Measurements from ENCODE around the gene FRY.
"Not testable (repeated sequence)": the region's sequence is repeated elsewhere in the genome, so short reads cannot be mapped to it uniquely, and the experiment has no call there.

FRY gene

DNA sequence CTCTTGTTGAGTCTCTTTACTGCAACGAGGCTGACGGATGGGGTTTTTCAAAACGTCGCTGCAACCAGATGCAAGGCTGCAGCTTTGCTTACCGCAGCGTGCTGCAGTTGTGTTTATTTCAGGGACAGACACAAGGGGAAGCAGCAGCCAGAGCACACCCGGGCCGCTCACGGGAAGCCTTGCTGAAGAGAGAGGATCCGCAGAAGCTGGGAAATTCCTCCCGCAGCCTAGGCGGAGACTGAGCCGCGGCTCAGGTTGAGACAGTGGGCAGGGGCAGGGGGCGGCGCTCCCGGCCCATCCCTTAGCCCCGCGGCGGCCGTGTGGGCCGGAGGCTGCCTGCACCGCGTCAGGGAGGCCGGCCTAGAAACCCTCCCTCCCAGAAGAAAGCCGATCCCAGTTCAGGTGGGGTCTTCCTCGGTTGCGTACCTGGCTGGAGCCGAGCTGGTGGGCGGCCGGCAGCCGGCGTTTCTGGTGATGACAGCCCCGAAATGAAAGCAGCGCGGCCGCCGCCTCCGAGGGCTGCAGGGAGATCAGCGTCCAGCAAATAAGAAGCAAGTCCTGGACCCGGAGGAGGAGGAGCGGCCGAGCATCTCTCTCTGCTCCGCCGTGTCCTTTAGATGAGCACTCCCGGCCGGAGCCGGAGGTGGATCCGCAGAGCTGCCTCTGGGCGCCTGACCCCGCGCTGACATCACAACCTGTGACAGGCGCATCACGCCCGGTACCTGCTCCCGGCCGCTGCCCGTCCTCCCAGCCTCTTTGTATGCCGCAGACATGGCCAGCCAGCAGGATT is at the start of gene FRY:
FRY (plus strand) TSS at position 750 of the 790 bp plus-strand sequence; CDS start at position 772, 22 bp downstream.
- no peak for DNase-seq (ENCODE audit: low read depth)

DNA sequence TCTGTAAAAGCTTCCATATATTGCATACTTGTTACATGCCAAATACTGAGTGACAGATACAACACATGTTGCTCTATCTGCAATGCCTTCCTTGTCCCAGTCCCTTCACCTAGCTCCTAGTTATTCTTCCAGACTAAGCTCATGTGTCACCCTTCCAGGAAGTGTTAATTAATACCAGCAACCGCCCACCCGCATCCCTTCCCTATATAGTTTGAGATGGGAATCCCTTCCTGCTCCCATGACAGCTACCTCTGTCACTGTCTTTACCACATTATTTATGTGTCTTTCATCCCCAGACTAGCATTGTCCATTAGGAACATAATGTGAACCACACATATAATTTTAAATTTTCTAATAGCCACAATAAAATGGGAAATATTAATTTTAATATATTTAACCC is 49.5 kb upstream of the FRY start:
- no peak overlapping the region for H3K4me3 ChIP-seq (ENCODE audit: low read depth, low read length)
- DNase-seq (ENCODE audit: low read depth) = no peak

More for the DNA sequence above, at the start of gene FRY:
- peak within 1 kb of the TSS; percentile 74 for H3K4me3 ChIP-seq (ENCODE audit: low read depth, low read length)

DNA sequence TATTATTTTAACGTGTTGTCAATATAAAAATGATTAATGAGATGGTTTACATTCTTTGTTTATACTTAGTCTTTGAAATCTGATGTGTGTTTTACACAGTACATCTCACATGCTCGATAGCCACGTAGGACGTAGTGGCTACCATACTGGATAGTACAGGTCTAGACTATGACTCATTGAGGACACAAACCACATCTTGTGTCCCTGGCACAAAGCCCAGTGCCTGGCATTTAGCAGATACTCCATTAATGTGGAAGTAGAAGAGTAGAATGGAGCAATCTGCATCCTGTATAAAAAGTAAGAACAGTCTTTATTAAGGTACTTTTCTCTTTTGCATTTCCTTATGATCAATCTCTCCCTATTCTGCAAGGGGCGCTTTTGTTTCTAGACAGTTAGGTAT is 49.0 kb upstream of the FRY start:
- DNase-seq (ENCODE audit: low read depth) = peak; percentile 98
- no peak overlapping the region for H3K4me3 ChIP-seq (ENCODE audit: low read depth, low read length)

DNA sequence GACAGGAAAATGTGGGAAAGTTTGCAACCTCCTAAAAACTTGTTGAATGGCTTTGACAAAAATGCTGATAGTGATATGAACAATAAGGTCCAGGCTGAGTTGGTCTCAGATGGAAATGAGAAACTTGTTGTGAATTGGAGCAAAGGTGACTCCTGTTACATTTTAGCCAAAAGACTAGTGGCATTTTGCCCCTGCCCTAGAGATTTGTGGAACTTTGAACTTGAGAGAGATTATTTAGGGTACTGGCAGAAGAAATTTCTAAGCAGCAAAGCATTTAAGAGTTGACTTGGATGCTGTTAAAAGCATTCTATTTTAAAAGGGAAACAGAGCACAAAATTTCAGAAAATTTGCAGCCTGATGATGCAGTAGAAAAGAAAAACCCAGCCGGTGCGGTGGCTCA is 47.9 kb upstream of the FRY start:
- H3K4me3 ChIP-seq (ENCODE audit: low read depth, low read length); DNase-seq (ENCODE audit: low read depth): not testable (repeated sequence)

DNA sequence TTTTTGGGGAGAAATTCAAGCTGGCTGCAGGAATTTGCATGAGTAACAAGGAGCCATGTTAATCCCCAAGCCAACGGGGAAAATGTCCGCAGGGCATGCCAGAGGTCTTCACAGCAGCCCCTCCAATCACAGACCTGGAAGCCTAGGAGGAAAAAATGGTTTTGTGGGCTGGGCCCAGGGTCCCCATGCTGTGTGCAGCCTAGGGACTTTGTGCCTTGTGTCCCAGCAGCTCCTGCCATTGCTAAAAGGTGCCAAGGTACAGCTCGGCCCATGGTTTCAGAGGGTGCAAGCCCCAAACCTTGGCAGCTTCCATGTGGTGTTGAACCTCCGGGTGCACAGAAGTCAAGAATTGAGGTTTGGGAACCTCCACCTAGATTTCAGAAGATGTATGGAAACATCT is 47.2 kb upstream of the FRY start:
- not testable (repeated sequence) for H3K4me3 ChIP-seq (ENCODE audit: low read depth, low read length); DNase-seq (ENCODE audit: low read depth)

DNA sequence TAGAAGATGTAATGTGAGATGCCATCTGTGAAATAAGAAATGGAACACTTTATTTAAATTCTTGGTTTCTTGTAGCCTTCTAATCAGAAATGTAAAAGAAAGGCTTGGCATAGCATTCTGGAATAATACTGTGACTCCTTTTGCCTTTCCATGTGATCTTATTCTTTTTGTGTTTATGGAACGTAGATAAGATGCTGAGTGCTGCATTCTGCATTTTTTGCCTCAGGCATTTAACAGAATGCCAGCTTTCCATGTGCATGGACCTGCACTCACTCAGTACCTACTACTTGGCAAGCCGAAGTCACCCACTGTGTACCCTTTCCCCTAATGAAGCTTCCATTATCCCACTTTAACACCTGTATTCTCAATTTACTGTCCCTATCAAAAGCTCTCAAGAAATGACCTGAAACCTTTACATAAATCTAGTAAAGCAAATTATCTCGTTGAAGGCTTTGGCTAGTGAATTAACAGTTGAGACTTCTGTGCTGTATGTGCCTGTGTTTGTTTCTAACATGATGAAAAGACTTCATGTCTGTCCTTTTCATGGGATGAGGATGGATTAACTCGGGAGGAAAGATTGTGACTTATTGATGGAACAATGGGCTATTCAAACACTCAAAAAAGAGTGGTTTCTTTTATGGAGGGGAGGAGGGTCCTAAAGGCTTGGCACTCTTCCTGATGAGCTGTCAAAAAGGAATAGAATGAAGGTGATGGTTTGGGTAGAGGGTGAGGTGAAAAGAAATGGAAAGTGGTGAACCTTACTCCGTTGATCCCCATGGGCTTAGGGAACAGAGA is 44.7 kb upstream of the FRY start:
- no peak overlapping the region for H3K4me3 ChIP-seq (ENCODE audit: low read depth, low read length)
- no peak for DNase-seq (ENCODE audit: low read depth)

DNA sequence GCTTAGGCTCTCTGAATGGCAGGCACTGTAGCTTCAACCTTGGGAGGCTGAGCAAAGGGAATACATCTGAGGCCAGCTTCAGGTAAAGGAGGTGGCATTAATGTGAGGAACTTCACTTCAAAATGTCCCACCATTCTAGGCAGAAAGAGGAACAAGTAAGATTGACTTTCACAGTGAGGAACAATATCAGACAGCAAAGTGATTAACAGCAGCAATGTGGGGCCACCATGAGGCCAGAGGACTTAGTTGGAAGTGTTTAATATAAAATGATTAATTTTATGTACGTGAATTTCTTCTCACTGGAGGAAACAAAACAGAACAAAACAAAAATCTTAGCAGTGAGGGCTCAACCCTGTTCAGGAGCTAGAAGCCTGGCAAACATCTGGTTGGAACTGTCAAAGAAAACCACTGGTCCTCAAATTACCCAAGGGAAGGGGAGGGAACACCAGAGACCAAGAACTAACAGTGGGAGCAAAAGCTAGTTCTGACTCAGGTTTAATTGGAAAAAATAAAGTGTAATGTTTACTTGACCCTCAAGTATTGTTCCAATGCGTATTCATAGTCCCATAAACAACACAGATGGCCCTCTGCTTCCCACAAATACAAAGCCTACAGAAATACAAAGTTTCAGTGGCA is 43.9 kb upstream of the FRY start:
- no peak overlapping the region for H3K4me3 ChIP-seq (ENCODE audit: low read depth, low read length)
- DNase-seq (ENCODE audit: low read depth) = no peak

DNA sequence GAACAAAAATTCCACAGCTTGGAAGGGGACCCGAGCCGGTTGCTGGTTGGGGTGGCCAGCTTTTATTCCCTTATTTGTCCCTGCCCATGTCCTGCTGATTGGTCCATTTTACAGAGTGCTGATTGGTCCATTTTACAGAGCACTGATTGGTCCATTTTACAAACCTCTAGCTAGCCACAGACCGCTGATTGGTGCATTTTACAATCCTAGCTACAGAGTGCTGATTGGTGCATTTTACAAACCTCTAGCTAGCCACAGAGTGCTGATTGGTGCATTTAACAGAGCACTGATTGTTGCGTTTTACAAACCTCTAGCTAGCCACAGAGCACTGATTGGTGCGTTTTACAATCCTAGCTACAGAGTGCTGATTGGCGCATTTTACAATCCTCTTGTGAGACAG is 37.2 kb upstream of the FRY start:
- not testable (repeated sequence) for H3K4me3 ChIP-seq (ENCODE audit: low read depth, low read length); DNase-seq (ENCODE audit: low read depth)

DNA sequence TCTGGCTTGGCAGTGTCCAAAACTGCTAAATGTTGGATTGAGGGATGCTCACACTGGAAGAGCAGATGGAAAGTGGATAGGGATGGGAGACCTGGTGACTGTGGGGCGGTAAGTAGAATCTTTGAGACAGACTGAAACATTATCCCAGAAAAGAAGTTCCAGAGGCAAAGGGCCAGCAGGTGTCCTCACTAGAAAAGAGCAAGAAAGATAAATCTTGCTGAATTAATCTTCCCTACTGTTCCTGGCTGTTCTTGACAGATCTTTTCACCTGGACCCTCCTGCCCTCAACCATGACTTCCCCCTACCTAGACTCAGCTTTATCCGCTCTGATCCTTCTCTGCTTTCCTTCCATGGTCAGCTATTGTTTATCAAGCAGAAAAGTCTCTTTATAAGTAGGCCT is 35.0 kb upstream of the FRY start:
- no peak overlapping the region for H3K4me3 ChIP-seq (ENCODE audit: low read depth, low read length)
- no peak for DNase-seq (ENCODE audit: low read depth)

DNA sequence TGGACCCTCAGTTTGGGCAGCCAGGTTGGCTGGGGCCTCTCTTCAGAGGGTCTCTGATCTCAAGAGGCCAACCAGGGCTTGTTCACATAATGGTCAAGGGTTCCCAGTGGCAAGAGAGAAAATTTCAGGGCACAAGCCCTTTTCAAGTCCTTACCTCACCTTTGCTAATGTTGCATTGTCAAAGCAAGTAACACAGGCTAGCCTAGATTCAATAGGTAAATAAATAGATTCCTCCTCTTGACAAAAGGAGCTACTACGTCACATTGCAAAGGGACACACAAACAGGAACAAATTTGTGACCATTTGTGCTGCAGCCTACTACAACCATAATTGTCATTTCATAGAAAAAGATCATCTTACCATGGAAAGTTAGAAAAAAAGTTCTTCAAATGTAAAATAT is 33.9 kb upstream of the FRY start:
- no peak overlapping the region for H3K4me3 ChIP-seq (ENCODE audit: low read depth, low read length)
- DNase-seq (ENCODE audit: low read depth) = no peak

DNA sequence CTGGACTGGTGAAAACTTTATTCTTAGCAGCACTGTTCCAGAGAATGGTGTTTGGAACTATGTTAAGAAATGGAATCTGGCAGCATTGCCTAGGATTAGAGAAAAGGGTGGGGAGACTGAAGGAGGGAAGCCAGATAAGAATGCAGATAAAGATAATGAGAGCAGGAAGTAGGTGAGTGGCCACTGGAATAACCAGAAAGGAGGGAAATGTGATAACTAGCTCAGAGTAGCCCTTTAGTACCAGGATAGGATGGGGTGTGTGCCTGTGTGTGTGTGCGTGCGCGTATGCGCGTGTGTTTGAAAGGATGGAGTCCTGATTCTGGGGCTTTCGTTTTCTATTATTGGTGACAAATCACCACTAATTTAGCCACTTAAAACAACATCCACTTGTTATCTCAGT is 33.4 kb upstream of the FRY start:
- DNase-seq (ENCODE audit: low read depth) = no peak
- no peak overlapping the region for H3K4me3 ChIP-seq (ENCODE audit: low read depth, low read length)

DNA sequence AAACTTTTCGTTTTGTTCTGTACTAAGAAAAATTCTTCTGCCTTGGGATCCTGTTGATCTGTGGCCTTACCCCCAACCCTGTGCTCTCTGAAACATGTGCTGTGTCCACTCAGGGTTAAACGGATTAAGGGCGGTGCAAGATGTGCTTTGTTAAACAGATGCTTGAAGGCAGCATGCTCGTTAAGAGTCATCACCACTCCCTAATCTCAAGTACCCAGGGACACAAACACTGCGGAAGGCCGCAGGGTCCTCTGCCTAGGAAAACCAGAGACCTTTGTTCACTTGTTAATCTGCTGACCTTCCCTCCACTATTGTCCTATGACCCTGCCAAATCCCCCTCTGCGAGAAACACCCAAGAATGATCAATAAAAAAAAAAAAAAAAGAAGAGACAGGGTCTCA is 30.8 kb upstream of the FRY start:
- not testable (repeated sequence) for DNase-seq (ENCODE audit: low read depth); H3K4me3 ChIP-seq (ENCODE audit: low read depth, low read length)

DNA sequence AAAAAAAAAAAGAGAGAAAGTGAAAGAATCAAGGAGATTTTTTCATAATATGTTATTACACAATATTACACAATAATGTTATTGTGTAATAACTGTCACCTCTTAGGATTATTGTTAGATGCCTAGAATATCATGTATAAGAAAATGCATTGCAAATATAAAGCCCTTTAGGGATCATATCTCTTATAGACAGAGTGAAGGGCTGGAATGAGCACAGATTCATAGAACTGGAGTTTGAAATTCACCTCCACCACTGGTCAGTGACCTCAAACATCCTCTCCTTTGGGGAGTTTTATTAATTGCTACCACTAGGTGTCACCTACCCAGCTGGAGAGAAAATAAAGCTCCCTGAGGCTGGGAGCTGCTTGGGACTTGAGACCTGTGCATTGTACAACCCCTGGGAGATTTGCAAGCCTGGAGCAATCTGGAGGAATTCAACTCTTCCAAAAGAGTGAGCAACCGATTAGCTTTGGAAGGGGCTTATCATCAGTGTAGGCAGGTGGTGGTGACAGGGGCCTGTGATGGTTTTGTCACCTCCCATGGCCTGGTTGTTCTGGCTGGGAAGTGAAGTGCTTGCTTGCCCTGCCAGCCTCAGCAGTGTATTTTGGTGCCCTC is 30.3 kb upstream of the FRY start:
- H3K4me3 ChIP-seq (ENCODE audit: low read depth, low read length) = no peak overlapping the region
- no peak for DNase-seq (ENCODE audit: low read depth)

DNA sequence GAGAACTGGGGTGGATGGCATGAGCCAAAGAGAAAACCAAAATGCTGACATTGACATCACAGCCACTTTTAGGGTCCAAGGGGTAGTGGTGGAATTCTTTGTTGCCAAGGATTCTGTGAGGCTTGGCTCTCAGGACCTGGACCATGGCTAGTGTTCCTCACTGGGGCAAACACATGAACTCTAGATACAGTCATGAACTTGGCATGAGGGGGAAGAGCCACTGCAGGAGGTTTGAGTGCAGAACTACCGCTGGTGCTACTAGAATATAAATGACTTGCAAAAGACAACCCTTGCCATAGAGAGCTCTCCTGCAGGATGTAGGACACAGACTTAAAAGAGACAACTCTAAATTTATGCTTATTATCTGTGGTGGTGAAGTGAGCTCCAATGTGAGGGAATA is 29.8 kb upstream of the FRY start:
- DNase-seq (ENCODE audit: low read depth) = no peak
- no peak overlapping the region for H3K4me3 ChIP-seq (ENCODE audit: low read depth, low read length)

DNA sequence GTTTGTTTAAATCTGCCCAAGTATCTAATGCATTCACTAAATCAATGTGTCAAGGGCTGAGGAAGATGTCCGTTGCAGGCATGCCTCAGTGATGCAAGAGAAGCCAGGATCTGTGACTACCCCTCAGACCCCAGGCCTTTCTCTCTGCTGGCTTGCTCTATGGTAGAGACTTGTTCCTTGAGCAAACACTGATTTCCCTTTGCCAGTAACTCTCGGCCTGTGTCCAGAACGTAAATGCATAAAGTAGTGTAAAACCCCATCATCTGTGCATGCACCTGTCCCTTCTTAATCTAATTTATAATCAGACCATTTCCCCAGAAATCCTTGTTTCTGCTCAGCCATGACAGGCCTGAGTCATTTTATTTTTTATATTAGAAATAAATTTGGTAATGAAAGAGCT is 28.7 kb upstream of the FRY start:
- H3K4me3 ChIP-seq (ENCODE audit: low read depth, low read length) = no peak overlapping the region
- no peak for DNase-seq (ENCODE audit: low read depth)

DNA sequence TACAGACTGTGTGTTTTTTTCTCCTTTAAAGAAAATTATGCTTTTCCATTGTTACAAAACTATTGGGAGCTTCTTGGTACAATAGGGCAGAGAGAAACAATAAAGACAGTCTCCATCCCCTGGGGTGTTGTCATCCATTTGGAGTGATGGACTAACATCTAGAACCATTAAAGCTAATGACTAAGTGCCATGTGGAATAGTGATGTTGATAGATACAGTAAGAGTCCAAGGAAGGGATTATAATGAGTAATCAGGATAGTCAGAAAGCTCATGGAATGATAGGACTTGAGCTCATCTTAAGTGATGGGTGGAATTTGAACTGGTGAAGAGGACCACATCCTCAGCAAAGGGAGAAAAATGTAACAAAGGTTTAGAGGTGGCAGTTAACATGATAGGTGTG is 24.1 kb upstream of the FRY start:
- DNase-seq (ENCODE audit: low read depth) = no peak
- no peak overlapping the region for H3K4me3 ChIP-seq (ENCODE audit: low read depth, low read length)

DNA sequence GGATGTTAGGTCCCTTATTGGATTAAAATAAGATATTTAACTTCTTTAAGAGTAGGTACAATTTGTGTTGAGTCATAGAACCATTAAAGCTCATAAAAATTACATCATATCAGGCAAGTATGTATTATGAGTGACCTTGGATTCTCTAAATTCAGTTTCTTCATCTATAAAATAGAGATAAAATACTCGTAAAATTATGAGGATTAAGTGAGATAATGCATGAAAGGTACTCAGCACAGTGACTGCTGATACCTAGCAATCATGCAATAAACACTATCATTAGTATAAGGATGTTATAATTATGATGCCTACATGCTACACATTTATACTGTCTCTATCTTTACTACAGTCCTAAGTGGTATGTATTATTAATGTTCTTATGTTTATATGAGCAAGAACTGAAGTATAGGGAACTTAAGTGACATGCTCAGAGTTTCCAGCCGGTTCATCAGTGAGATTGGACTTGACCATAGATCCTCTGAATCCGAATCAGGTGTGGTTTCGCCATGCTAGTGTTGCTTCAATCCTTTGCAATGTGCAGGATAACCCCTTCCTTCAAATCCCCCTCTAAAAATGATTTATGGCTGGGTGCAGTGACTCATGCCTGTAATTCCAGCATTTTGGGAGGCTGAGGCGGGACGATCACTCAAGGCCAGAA is 22.9 kb upstream of the FRY start:
- H3K4me3 ChIP-seq (ENCODE audit: low read depth, low read length) = no peak overlapping the region
- no peak for DNase-seq (ENCODE audit: low read depth)

DNA sequence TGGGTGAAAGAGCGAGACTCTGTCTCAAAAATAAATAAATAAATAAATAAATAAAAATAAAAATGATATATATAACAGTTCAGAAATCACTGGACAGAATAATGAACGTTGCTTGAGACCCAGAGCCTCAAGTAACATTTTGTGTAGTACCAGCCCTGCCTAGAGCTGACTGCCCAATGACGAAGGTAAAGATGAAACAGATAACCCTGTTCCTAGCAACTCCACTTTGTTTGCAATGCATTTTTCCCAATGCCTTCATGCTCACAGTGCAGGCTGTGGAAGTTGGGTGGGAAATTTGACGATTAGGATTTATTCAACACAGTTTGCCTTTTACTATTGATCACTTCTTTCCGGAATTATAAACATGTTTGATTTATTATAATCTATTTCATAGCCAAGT is 22.2 kb upstream of the FRY start:
- DNase-seq (ENCODE audit: low read depth) = no peak
- H3K4me3 ChIP-seq (ENCODE audit: low read depth, low read length) = no peak overlapping the region

DNA sequence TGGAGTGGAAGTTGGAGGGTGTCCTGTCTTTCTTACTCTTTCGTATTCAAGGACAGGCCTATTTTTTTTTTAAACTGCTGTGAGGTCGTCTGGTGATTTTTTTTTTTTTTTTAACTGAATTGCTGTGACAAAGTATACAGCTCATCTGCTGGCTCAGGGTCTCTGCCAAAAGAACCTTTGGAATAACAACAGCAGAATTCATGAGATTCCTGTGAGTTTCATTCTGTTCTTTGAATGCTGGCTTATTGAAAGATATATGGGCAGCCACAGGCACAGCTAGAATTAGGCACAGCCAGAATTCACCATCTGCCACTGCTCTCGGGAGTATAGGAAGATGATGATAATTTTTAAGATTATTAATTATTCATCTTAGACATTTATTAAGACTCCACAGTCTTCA is 21.4 kb upstream of the FRY start:
- DNase-seq (ENCODE audit: low read depth) = no peak
- no peak overlapping the region for H3K4me3 ChIP-seq (ENCODE audit: low read depth, low read length)

DNA sequence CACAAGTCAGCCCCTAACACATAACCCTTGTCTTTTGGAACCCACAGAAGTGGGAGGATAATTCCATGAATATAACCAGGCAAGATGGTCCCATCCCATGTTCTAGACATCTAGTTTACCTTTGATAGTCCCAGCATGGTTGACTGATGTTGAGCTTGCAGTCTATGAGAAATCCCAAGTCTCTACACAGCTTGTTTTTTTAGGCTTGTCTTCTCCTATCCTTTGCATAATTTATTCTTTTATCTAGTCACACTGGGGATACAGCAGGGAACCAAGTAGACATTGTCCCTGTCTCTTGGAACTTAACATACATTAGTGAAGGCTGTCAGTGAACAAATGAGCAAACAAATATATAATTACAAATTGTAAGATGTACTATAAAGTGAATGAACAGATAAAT is 19.6 kb upstream of the FRY start:
- H3K4me3 ChIP-seq (ENCODE audit: low read depth, low read length) = no peak overlapping the region
- DNase-seq (ENCODE audit: low read depth) = no peak

Data from skeletal muscle cell (primary cell).